ENCODE measurements around the gene ARAP2. TPM values are rescaled to one million over a fixed set of nuclear protein-coding genes. Genes with fewer than 3 reads are reported as not detected.

ARAP2 gene
- total RNA-seq, 4 donors from 2014 or later: 82.8 to 136 (median 105) TPM

DNA sequence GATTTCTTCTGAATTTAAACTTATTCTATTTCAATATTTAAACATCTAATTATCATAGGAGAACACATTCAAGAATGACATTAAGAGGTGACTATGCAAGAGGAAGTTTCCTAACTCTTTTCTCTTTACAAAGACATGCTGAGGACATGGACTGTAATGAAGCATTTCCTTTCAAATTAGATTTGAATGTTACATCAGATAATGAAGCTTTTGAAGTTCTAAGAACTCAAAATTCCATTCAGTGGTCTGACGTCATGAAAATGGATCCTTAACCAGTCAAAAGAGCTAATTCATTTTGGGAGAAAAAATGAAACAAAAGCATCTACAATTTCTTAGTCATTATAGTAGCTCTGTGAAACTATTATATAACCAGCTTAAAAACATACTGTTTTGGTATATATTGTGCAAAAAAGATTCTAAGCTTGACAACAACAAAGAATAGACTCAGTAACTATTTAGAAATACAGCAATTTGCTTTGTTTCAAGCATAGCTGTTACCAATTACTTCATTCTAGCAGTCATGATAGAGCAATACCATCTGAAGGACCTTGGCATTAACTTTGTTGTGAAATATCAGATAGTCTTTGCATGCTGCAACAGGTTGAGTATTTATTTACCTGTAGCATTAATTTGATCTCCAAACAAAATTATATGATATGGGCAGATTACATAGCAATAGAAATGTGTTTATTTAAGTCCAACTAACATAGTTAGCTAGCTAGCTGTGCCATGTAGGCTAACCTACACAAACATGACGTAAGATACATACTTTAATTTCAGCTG, 23.4 kb upstream of the ARAP2 start:
- intact Hi-C loops (cut with DNase I; ENCODE audit: low total_unique reads): no loop called here
- no peak overlapping the region for H3K4me3 ChIP-seq (ENCODE audit: low read depth, poor library complexity, severe bottlenecking)
- WGBS, 2 donors: 38 to 45% methylated on average over 2 of the region's 2 CpGs
- DNase-seq (ENCODE audit: low spot score in 2 of 2): no peak
- TF ChIP-seq POLR2A (IDR thresholded peaks at IDR 0.05): no peak
- TF ChIP-seq, protein P1, sequence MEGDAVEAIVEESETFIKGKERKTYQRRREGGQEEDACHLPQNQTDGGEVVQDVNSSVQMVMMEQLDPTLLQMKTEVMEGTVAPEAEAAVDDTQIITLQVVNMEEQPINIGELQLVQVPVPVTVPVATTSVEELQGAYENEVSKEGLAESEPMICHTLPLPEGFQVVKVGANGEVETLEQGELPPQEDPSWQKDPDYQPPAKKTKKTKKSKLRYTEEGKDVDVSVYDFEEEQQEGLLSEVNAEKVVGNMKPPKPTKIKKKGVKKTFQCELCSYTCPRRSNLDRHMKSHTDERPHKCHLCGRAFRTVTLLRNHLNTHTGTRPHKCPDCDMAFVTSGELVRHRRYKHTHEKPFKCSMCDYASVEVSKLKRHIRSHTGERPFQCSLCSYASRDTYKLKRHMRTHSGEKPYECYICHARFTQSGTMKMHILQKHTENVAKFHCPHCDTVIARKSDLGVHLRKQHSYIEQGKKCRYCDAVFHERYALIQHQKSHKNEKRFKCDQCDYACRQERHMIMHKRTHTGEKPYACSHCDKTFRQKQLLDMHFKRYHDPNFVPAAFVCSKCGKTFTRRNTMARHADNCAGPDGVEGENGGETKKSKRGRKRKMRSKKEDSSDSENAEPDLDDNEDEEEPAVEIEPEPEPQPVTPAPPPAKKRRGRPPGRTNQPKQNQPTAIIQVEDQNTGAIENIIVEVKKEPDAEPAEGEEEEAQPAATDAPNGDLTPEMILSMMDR (IDR thresholded peaks at IDR 0.05): no peak

DNA sequence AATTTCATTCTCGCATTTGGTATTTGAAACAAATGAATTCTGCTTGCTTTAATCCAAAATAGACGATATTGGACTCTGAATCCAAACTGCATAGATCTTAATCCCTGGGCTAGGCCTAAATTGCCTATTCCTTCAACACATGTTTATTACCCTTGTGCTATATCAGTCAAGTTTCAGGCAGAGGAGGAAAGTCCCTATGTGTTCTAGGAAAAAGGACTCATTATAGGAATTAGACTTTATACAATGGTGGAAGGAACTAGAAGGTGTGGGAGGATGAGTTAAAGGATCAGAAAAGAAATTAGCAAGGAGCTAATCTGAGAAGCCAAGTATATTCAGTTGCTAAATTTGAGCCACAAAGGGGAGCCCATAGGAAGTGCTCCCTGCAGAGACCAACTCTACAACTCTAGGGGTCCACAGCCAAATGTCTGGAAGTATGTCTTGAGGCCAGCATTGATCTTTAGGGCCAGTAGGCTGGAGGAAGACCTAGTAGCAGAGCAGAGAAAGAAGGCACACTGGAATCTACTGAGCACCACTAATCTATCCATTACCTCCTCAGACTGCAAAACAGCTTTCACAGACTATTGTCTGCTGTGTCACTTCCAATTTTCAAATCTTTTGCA, 20.0 kb upstream of the ARAP2 start:
- TF ChIP-seq POLR2A (IDR thresholded peaks at IDR 0.05): no peak
- TF ChIP-seq, protein P1 (IDR thresholded peaks at IDR 0.05): no peak
- DNase-seq (ENCODE audit: low spot score in 2 of 2): no peak
- 90 to 91% methylated on average over 2 of the region's 2 CpGs for WGBS, 2 donors
- intact Hi-C loops (cut with DNase I; ENCODE audit: low total_unique reads): no loop called here
- no peak overlapping the region for H3K4me3 ChIP-seq (ENCODE audit: low read depth, poor library complexity, severe bottlenecking)

- intact Hi-C loops (cut with DNase I; ENCODE audit: low total_unique reads): no loop called here
- no peak for DNase-seq (ENCODE audit: low spot score in 2 of 2)
- WGBS, 2 donors: 80% methylated on average over 4 to 5 of the region's 5 CpGs
- TF ChIP-seq, protein P1 (IDR thresholded peaks at IDR 0.05): no peak
- TF ChIP-seq POLR2A (IDR thresholded peaks at IDR 0.05): no peak
- H3K4me3 ChIP-seq (ENCODE audit: low read depth, poor library complexity, severe bottlenecking): no peak overlapping the region
These were observed 16.4 kb upstream of the ARAP2 start for GRCh38 chr4:36260731-36261130.

DNA sequence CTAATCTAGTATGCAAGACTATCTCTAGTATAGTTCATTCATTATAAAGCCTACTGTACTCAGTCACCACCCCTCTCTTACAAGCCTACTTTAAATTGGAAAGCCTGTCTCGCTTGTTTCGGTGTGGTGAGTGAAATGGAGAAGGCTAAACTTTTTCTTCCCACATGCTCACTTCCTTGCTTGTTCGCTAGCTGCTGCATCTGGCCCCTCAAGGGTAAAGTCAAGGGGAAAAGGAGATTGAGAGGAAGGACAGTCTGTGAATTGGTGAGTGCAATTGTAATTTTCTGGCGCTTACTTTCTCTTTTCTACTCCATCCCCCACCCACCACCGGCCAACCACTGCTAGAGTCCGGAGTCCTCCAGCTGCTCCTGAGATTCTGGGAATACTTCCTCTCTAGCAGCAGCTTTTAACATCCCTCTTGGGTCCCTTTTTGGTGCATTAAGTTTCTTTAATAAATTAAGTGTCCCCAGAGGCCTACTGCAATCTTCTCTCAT, 12.1 kb upstream of the ARAP2 start:
- DNase-seq (ENCODE audit: low spot score in 2 of 2): no peak
- no peak overlapping the region for H3K4me3 ChIP-seq (ENCODE audit: low read depth, poor library complexity, severe bottlenecking)
- intact Hi-C loops (cut with DNase I; ENCODE audit: low total_unique reads): no loop called here
- no peak for TF ChIP-seq POLR2A (IDR thresholded peaks at IDR 0.05)
- TF ChIP-seq, protein P1 (IDR thresholded peaks at IDR 0.05): no peak
- 64 to 65% methylated on average over 6 of the region's 6 CpGs for WGBS, 2 donors

- TF ChIP-seq POLR2A (IDR thresholded peaks at IDR 0.05): no peak
- TF ChIP-seq, protein P1 (IDR thresholded peaks at IDR 0.05): no peak
- DNase-seq (ENCODE audit: low spot score in 2 of 2): no peak
- intact Hi-C loops (cut with DNase I; ENCODE audit: low total_unique reads): no loop called here
- H3K4me3 ChIP-seq (ENCODE audit: low read depth, poor library complexity, severe bottlenecking): no peak overlapping the region
- 81 to 83% methylated on average over 2 of the region's 2 CpGs for WGBS, 2 donors
These were observed 11.3 kb upstream of the ARAP2 start for GRCh38 chr4:36255577-36255976.

Measured in lower leg skin (tissue), 4 donors.